B cell (primary cell): ENCODE results near the gene TMEM141. TPM values are rescaled to one million over a fixed set of nuclear protein-coding genes. Genes with fewer than 3 reads are reported as not detected.

ENCODE experiments used
- ATAC-seq: fragments of 200-7000 bp; cut with Tn5 transposase; one replicate; pipeline ENCODE4 v1.10.0; 2021; ENCODE audit warnings: low read depth, mild to moderate bottlenecking, moderate number of reproducible peaks, moderate library complexity
- CTCF ChIA-PET: fragments of 350-600 bp; sonication (Branson Sonifier 250); formaldehyde crosslinking; loops from one replicate; lab custom pipeline; 2021; ENCODE audit warnings: antibody characterized with exemption, inconsistent platforms; lab: Charles Lee
- POLR2A ChIA-PET: fragments of 350-600 bp; sonication (Branson Sonifier 250); formaldehyde crosslinking; loops from one replicate; lab custom pipeline; 2021; ENCODE audit warnings: antibody characterized with exemption; lab: Charles Lee
- DNase-seq: peaks from one replicate; pipeline ENCODE4 v3.0.0; 2013
- H2AFZ ChIP-seq: 2 replicates; pipeline ENCODE4 v1.6.1; 2012; ENCODE audit warnings: mild to moderate bottlenecking, low read depth, low read length; ENCODE audit not compliant: insufficient read depth, poor library complexity, severe bottlenecking
- H3K27ac ChIP-seq, 2 donors: 1 replicate in 1 of 2; 2 replicates in 1 of 2; pipeline ENCODE4 v1.5.1; 2012 to 2013; ENCODE audit warnings: low read length in 2 of 2, mild to moderate bottlenecking in 2 of 2, moderate library complexity in 1 of 2
- H3K27me3 ChIP-seq, 4 experiments: fragments of 200-600 bp in 1 of 4; sonication (generic) in 1 of 4; replicated peaks in 1 of 4; 1 replicate in 2 of 4; 2 replicates in 2 of 4; pipeline versions ENCODE4 v1.6.1 to v1.7.0; 2013 to 2016; ENCODE audit warnings: low read length in 3 of 4, mild to moderate bottlenecking in 2 of 4, mixed read lengths in 1 of 4, moderate library complexity in 1 of 4; ENCODE audit not compliant: insufficient read depth in 4 of 4, control insufficient read depth in 3 of 4; ENCODE audit errors: control extremely low read depth in 1 of 4
- H3K36me3 ChIP-seq, 2 experiments: replicated peaks in 1 of 2; 1 replicate in 1 of 2; 2 replicates in 1 of 2; pipeline versions ENCODE4 v1.6.1 to v1.7.1; 2013; ENCODE audit warnings: low read length in 1 of 2; ENCODE audit not compliant: insufficient read depth in 2 of 2, control insufficient read depth in 1 of 2; ENCODE audit errors: control extremely low read depth in 1 of 2, extremely low read depth in 1 of 2
- H3K4me1 ChIP-seq, 2 donors: fragments of 200-600 bp in 1 of 2; sonication (generic) in 1 of 2; 1 replicate in 1 of 2; 2 replicates in 1 of 2; pipeline versions ENCODE4 v1.5.1 to v1.6.1; 2013 to 2017; ENCODE audit warnings: low read length in 2 of 2; ENCODE audit not compliant: control insufficient read depth in 2 of 2, insufficient read depth in 2 of 2
- H3K4me2 ChIP-seq: replicated peaks from 2 replicates; pipeline ENCODE3; 2012; ENCODE audit warnings: mild to moderate bottlenecking, low read depth, low read length; ENCODE audit not compliant: poor library complexity, severe bottlenecking
- H3K4me3 ChIP-seq, 5 experiments: fragments of 200-600 bp in 1 of 5; sonication (generic) in 1 of 5; 1 replicate in 3 of 5; 2 replicates in 2 of 5; pipeline versions ENCODE4 v1.5.1 to v1.7.0; 2011 to 2016; ENCODE audit warnings: low read length in 4 of 5, mild to moderate bottlenecking in 4 of 5, low read depth in 2 of 5, control low read depth in 1 of 5, moderate library complexity in 1 of 5; ENCODE audit not compliant: insufficient read depth in 1 of 5; ENCODE audit errors: control extremely low read depth in 1 of 5, extremely low read depth in 1 of 5
- H3K79me2 ChIP-seq: fragments of 200-600 bp; sonication (generic); one replicate; pipeline ENCODE4 v1.6.0; 2016; ENCODE audit warnings: low read length; ENCODE audit not compliant: control insufficient read depth, insufficient read depth
- H3K9ac ChIP-seq: fragments of 200-600 bp; sonication (generic); 2 replicates; pipeline ENCODE4 v1.6.1; 2017; ENCODE audit warnings: mild to moderate bottlenecking, low read length, moderate library complexity
- H3K9me3 ChIP-seq, 3 donors: one replicate each; pipeline versions ENCODE4 v1.6.1 to v1.7.1; 2013; ENCODE audit warnings: low read length in 2 of 3; ENCODE audit not compliant: control insufficient read depth in 2 of 3, insufficient read depth in 1 of 3; ENCODE audit errors: control extremely low read depth in 1 of 3
- H4K20me1 ChIP-seq: 2 replicates; pipeline ENCODE4 v1.6.0; 2012; ENCODE audit warnings: mild to moderate bottlenecking, low read length; ENCODE audit not compliant: insufficient read depth, control insufficient read depth, poor library complexity, severe bottlenecking
- H3K27ac Mint-ChIP-seq: one replicate; pipeline ENCODE4 v1.8.0; 2021; ENCODE audit warnings: mixed read lengths
- H3K27me3 Mint-ChIP-seq: one replicate; pipeline ENCODE4 v1.8.0; 2021; ENCODE audit warnings: mixed read lengths
- H3K4me1 Mint-ChIP-seq: one replicate; pipeline ENCODE4 v1.8.0; 2021; ENCODE audit warnings: mixed read lengths
- H3K4me3 Mint-ChIP-seq: one replicate; pipeline ENCODE4 v1.8.0; 2021; ENCODE audit warnings: mixed read lengths
- H3K9me3 Mint-ChIP-seq: one replicate; pipeline ENCODE4 v1.8.0; 2022; ENCODE audit warnings: mixed read lengths; ENCODE audit not compliant: insufficient read depth
- EZH2 ChIP-seq: IDR thresholded peaks from 2 replicates; pipeline ENCODE4 v1.6.1; 2012; ENCODE audit warnings: borderline replicate concordance, low read depth, mild to moderate bottlenecking, moderate library complexity, low read length; ENCODE audit not compliant: insufficient read depth, poor library complexity, severe bottlenecking
- WGBS: methylation state at CpG from one replicate; pipeline ENCODE4 v1.1.5; 2013; ENCODE audit warnings: missing lambda C conversion rate; ENCODE audit not compliant: insufficient coverage; 5-methylcytosine and 5-hydroxymethylcytosine counted together
- intact Hi-C: fragments of 100-400 bp; cut with micrococcal nuclease; formaldehyde crosslinking; loops from one replicate; pipeline ENCODE4 v1.10.0; 2022
- polyA plus RNA-seq: library from polyadenylated mRNA; depleted of rRNA; stranded (reverse); fragments of >200 nt; gene quantifications from 2 replicates; pipeline ENCODE4 v1.2.3, GENCODE V29; 2012
- total RNA-seq, 2 donors: library from RNA; stranded (reverse); fragments of 120-200 nt in 1 of 2; gene quantifications; 1 replicate in 1 of 2; 2 replicates in 1 of 2; pipeline versions ENCODE4 v1.2.3 to v1.2.4, GENCODE V29; 2013 to 2022
- TF ChIP-seq, protein P1 (sequence below): fragments of 200-600 bp; IDR thresholded peaks from one replicate; pipeline ENCODE4 v1.8.0; 2022; ENCODE audit warnings: antibody characterized with exemption, mild to moderate bottlenecking

The TMEM141 gene
- total and polyA plus RNA-seq, 2 donors (not counting 1 experiment from before 2014, with no cell fraction given) = 35.7 to 60.8 TPM

DNA sequence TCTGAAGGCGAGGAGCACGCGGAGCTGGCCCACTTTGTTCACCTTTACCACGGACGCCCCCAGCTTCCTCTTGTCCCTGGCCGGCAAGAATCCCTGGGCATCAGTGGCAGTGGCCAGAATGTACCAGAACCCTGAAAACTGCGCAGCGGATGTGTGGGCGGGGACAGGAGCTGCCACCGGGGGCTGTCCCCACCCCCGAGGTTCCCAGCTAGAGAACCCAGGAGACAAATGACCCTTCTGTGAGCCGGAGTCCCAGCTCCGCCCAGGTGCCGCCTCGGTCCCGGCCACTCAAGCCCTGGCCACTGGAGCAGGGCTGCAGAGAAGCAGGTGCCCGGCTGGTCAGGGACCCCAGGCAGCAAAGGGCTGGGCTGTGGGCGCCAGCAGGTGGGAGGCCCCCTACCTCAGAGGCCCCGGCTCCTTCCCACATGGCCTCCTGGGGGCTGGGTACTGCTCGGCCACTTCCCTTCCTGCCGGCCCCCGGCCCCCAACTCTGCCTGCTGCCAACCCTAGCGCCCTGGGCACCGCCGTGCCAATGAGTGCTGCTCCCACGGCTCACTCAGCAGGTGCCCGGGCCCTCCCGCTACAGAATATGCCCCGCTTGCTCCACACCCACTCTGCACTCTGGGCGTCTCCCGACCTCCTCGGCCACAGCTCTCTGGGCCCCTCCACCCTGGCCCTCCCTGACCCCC is 49.1 kb upstream of the TMEM141 start:
- Mint-ChIP-seq H3K27me3 (no peaks in the 10 kb centered on the region), H3K4me3 (peak overlapping the region; percentile 91), H3K27ac (peak overlapping the region; percentile 94), H3K4me1 (peaks cover 43% of the 10 kb centered on the region), H3K9me3 (no peaks in the 10 kb centered on the region)
- 1% methylated on average over 27 of the region's 32 CpGs for WGBS
- peak; percentile 66 for DNase-seq
- peak overlapping the region; percentile 94 for H3K9ac ChIP-seq
- H2AFZ ChIP-seq = peak overlapping the region; percentile 80
- peak overlapping the region; percentile 91 for H3K4me2 ChIP-seq
- ChIA-PET CTCF (interaction anchor here (0.7 to 3.9 kb wide), 9 partner anchors 13 to 256 kb away, joined by 3 to 46 read pairs (median 5); partner anchors contain the start of gene LCN8), POLR2A (interaction anchor here (0.6 to 3.4 kb wide), 8 partner anchors 8 to 58 kb away, joined by 3 to 53 read pairs (median 8); partner anchors contain the start of gene LCN8)
- intact Hi-C loops = loop anchor here (1.0 to 2.0 kb wide), 2 partner anchors 7 to 17 kb away; partner anchors contain the start of gene LCN8
- TF ChIP-seq, protein P1, sequence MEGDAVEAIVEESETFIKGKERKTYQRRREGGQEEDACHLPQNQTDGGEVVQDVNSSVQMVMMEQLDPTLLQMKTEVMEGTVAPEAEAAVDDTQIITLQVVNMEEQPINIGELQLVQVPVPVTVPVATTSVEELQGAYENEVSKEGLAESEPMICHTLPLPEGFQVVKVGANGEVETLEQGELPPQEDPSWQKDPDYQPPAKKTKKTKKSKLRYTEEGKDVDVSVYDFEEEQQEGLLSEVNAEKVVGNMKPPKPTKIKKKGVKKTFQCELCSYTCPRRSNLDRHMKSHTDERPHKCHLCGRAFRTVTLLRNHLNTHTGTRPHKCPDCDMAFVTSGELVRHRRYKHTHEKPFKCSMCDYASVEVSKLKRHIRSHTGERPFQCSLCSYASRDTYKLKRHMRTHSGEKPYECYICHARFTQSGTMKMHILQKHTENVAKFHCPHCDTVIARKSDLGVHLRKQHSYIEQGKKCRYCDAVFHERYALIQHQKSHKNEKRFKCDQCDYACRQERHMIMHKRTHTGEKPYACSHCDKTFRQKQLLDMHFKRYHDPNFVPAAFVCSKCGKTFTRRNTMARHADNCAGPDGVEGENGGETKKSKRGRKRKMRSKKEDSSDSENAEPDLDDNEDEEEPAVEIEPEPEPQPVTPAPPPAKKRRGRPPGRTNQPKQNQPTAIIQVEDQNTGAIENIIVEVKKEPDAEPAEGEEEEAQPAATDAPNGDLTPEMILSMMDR = no peak
- TF ChIP-seq EZH2 = no peak
- peak; percentile 75 for ATAC-seq
- no peaks in the 10 kb centered on the region for H3K27me3 ChIP-seq
- peaks cover 26 to 48% of the 10 kb centered on the region in 2 donors for H3K4me1 ChIP-seq
- H3K9me3 ChIP-seq = no peaks in the 10 kb centered on the region
- H4K20me1 ChIP-seq = peaks cover 32% of the 10 kb centered on the region
- H3K4me3 ChIP-seq = peak overlapping the region; percentile 31 to 97 (median 77)
- H3K79me2 ChIP-seq = peaks cover 36% of the 10 kb centered on the region
- peak overlapping the region; percentile 82 to 83 for H3K27ac ChIP-seq
- peaks cover 0 to 19% of the 10 kb centered on the region in 2 experiments for H3K36me3 ChIP-seq
